GM23338 (cell line): ENCODE results near the gene EIF3L.

Experiments
- CREB1 ChIP-seq: fragments of 250-450 bp; sonication (Bioruptor Pico); IDR thresholded peaks from 2 replicates; pipeline ENCODE4 v1.5.0; 2020; ENCODE audit warnings: low read depth, mild to moderate bottlenecking, moderate library complexity
- POLR2AphosphoS5 ChIP-seq: IDR thresholded peaks from 2 replicates; pipeline ENCODE4 v1.6.1; 2016; ENCODE audit warnings: antibody characterized with exemption, low read depth
- TF ChIP-seq, protein P1 (sequence below), 2 experiments: fragments of 200-600 bp in 1 of 2; sonication (generic) in 1 of 2; conservative IDR thresholded peaks; 2 replicates each; pipeline versions ENCODE4 v1.5.1 to v1.6.1; 2016 to 2017; ENCODE audit warnings: antibody characterized with exemption in 2 of 2, low read depth in 2 of 2, mild to moderate bottlenecking in 2 of 2, moderate library complexity in 1 of 2

DNA sequence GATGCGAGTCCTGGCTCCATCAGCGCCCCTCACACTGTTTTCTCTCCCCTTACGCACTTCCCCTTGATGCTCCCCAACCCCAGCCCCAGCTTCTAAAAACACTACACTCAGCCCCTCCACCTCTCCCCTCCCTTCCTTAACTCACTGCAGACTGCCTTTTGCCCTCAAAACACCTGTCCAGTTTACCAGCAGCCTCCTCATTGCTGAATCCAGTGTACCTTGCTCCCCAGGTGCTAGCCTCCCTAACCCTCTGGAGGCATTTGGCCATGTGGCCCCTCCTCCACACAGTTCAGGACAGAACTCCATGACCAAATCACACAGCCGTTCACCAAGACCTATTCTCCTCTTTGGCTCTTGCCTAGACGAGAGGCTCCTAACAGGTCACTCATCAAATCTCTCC is 28.9 kb upstream of the EIF3L start:
- no peak for TF ChIP-seq POLR2AphosphoS5
- TF ChIP-seq, protein P1, sequence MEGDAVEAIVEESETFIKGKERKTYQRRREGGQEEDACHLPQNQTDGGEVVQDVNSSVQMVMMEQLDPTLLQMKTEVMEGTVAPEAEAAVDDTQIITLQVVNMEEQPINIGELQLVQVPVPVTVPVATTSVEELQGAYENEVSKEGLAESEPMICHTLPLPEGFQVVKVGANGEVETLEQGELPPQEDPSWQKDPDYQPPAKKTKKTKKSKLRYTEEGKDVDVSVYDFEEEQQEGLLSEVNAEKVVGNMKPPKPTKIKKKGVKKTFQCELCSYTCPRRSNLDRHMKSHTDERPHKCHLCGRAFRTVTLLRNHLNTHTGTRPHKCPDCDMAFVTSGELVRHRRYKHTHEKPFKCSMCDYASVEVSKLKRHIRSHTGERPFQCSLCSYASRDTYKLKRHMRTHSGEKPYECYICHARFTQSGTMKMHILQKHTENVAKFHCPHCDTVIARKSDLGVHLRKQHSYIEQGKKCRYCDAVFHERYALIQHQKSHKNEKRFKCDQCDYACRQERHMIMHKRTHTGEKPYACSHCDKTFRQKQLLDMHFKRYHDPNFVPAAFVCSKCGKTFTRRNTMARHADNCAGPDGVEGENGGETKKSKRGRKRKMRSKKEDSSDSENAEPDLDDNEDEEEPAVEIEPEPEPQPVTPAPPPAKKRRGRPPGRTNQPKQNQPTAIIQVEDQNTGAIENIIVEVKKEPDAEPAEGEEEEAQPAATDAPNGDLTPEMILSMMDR (conservative IDR thresholded peaks at IDR 0.05; ENCODE audit: low read depth in 2 of 2) = no peak
- no peak for TF ChIP-seq CREB1 (CRISPR knock-in tag)
